Hair follicular keratinocyte (primary cell): ENCODE measurements around the gene PCSK2. TPM values are rescaled to one million over a fixed set of nuclear protein-coding genes. Genes with fewer than 3 reads are reported as not detected.

ENCODE experiments used
- total RNA-seq: library from RNA; depleted of rRNA; stranded (reverse); fragments of >200 nt; gene quantifications from 2 replicates; pipeline ENCODE4 v1.2.3, GENCODE V29; 2015

PCSK2 gene, protein sequence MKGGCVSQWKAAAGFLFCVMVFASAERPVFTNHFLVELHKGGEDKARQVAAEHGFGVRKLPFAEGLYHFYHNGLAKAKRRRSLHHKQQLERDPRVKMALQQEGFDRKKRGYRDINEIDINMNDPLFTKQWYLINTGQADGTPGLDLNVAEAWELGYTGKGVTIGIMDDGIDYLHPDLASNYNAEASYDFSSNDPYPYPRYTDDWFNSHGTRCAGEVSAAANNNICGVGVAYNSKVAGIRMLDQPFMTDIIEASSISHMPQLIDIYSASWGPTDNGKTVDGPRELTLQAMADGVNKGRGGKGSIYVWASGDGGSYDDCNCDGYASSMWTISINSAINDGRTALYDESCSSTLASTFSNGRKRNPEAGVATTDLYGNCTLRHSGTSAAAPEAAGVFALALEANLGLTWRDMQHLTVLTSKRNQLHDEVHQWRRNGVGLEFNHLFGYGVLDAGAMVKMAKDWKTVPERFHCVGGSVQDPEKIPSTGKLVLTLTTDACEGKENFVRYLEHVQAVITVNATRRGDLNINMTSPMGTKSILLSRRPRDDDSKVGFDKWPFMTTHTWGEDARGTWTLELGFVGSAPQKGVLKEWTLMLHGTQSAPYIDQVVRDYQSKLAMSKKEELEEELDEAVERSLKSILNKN
- not detected in 2 replicates for total RNA-seq

GRCh38 chr20:17226410-17227218, at the start of gene PCSK2:
Gene PCSK2 (plus strand): TSS chr20:17227040. CDS start chr20:17227306, 266 bp downstream.

GRCh38 chr20:17530716-17531664, 304.1 kb downstream of the PCSK2 start, which contains the start of gene BFSP1:
Gene BFSP1 (minus strand): TSS chr20:17531379. CDS start chr20:17531329, 50 bp downstream.

